Hepatocyte (in vitro differentiated cells): ENCODE measurements around the gene ATXN7L1.

ENCODE experiments used
- EZH2 ChIP-seq: fragments of 200-600 bp; sonication (generic); IDR thresholded peaks from 2 replicates; pipeline ENCODE4 v1.6.1; 2016; ENCODE audit warnings: antibody characterized with exemption, mild to moderate bottlenecking, borderline replicate concordance
- EZH2phosphoT487 ChIP-seq: fragments of 200-600 bp; sonication (generic); IDR thresholded peaks from one replicate; pipeline ENCODE4 v1.6.1; 2018; ENCODE audit warnings: antibody characterized with exemption, mild to moderate bottlenecking, low read depth, moderate library complexity; ENCODE audit not compliant: unreplicated experiment, severe bottlenecking
- TF ChIP-seq, protein P1 (sequence below): fragments of 200-600 bp; sonication (generic); IDR thresholded peaks from 2 replicates; pipeline ENCODE4 v1.5.1; 2016; ENCODE audit warnings: antibody characterized with exemption, mild to moderate bottlenecking; ENCODE audit not compliant: poor library complexity

DNA sequence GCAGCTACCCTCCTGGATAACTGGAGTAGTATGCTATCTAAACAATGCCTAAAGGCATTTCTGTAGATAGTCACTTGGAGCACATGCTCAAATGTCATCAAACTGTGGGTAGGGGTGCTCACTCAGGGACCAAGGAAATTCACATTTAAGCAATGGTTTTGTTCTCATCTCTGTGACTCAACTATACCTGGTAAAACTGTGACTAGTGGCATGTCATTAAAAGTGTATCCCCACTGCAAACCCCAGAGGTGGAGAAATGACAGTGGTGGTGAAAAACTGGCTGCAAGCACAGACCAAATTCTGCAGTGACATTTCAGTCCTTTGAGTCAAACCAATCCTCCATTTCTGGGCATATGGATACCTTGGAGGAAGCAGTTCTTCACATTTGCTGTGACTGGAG lies 160.9 kb downstream of the ATXN7L1 start:
- TF ChIP-seq, protein P1, sequence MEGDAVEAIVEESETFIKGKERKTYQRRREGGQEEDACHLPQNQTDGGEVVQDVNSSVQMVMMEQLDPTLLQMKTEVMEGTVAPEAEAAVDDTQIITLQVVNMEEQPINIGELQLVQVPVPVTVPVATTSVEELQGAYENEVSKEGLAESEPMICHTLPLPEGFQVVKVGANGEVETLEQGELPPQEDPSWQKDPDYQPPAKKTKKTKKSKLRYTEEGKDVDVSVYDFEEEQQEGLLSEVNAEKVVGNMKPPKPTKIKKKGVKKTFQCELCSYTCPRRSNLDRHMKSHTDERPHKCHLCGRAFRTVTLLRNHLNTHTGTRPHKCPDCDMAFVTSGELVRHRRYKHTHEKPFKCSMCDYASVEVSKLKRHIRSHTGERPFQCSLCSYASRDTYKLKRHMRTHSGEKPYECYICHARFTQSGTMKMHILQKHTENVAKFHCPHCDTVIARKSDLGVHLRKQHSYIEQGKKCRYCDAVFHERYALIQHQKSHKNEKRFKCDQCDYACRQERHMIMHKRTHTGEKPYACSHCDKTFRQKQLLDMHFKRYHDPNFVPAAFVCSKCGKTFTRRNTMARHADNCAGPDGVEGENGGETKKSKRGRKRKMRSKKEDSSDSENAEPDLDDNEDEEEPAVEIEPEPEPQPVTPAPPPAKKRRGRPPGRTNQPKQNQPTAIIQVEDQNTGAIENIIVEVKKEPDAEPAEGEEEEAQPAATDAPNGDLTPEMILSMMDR: no peak
- TF ChIP-seq EZH2phosphoT487: no peak
- TF ChIP-seq EZH2: no peak
